Smooth muscle cell (in vitro differentiated cells): ENCODE measurements around the gene PPCS. TPM values are rescaled to one million over a fixed set of nuclear protein-coding genes. Genes with fewer than 3 reads are reported as not detected.

ENCODE experiments used
- DNase-seq: peaks from one replicate; lab custom pipeline; 2025; ENCODE audit not compliant: unreplicated experiment; lab: John Stamatoyannopoulos, UW
- H2AFZ ChIP-seq: fragments of 200-600 bp; sonication (generic); 2 replicates; pipeline ENCODE4 v1.6.0; 2016; ENCODE audit warnings: antibody characterized with exemption, low read depth, mild to moderate bottlenecking
- H3F3A ChIP-seq: fragments of 200-600 bp; sonication (generic); 2 replicates; pipeline ENCODE4 v1.6.0; 2017; ENCODE audit warnings: antibody characterized with exemption, low read depth
- H3K27ac ChIP-seq: fragments of 200-600 bp; sonication (generic); 2 replicates; pipeline ENCODE4 v1.5.1; 2016; ENCODE audit warnings: low read depth, mild to moderate bottlenecking
- H3K27me3 ChIP-seq: fragments of 200-600 bp; sonication (generic); 2 replicates; pipeline ENCODE4 v1.6.1; 2016; ENCODE audit warnings: low read depth, mild to moderate bottlenecking
- H3K36me3 ChIP-seq: fragments of 200-600 bp; sonication (generic); 2 replicates; pipeline ENCODE4 v1.5.1; 2016; ENCODE audit warnings: low read depth
- H3K4me1 ChIP-seq: fragments of 200-600 bp; sonication (generic); 2 replicates; pipeline ENCODE4 v1.5.1; 2016; ENCODE audit warnings: low read depth
- H3K4me2 ChIP-seq: fragments of 200-600 bp; sonication (generic); 2 replicates; pipeline ENCODE4 v1.6.0; 2016; ENCODE audit warnings: mild to moderate bottlenecking
- H3K4me3 ChIP-seq: fragments of 200-600 bp; sonication (generic); 2 replicates; pipeline ENCODE4 v1.5.1; 2016; ENCODE audit warnings: mild to moderate bottlenecking
- H3K79me2 ChIP-seq: fragments of 200-600 bp; sonication (generic); 2 replicates; pipeline ENCODE4 v1.6.0; 2016; ENCODE audit warnings: low read depth, mild to moderate bottlenecking
- H3K9ac ChIP-seq: fragments of 200-600 bp; sonication (generic); 2 replicates; pipeline ENCODE4 v1.6.0; 2016; ENCODE audit warnings: low read depth
- H3K9me3 ChIP-seq: fragments of 200-600 bp; sonication (generic); replicated peaks from 2 replicates; pipeline ENCODE4 v1.5.1; 2016; ENCODE audit warnings: low read depth
- H4K20me1 ChIP-seq: fragments of 200-600 bp; sonication (generic); 2 replicates; pipeline ENCODE4 v1.6.0; 2016; ENCODE audit warnings: low read depth
- CTCF ChIP-seq: fragments of 200-600 bp; sonication (generic); IDR thresholded peaks from 2 replicates; pipeline ENCODE4 v1.5.1; 2017; ENCODE audit warnings: borderline replicate concordance, mild to moderate bottlenecking, antibody characterized with exemption; ENCODE audit not compliant: insufficient read depth, poor library complexity, severe bottlenecking
- WGBS: methylation state at CpG from one replicate; pipeline ENCODE4 v1.1.7; 2016; ENCODE audit warnings: low lambda C conversion rate; 5-methylcytosine and 5-hydroxymethylcytosine counted together
- polyA plus RNA-seq: library from polyadenylated mRNA; unstranded; fragments of >200 nt; fragmentation: Nextera tagmentation; extraction: Ambion mirVana; gene quantifications from 2 replicates; pipeline ENCODE4 v1.2.1, GENCODE V29; 2016
- total RNA-seq: library from RNA; depleted of rRNA; stranded (reverse); fragments of >200 nt; gene quantifications from 2 replicates; pipeline ENCODE4 v1.2.3, GENCODE V29; 2014

The PPCS gene
- total RNA-seq (40.8 and 42.6 TPM in 2 replicates), polyA plus RNA-seq (73.3 and 80.6 TPM in 2 replicates)

GRCh38 chr1:42456010-42456753 lies at the start of gene PPCS, which contains the start of gene ZMYND12:
TSS of gene PPCS (plus strand) at chr1:42456543. CDS start at chr1:42456566, 23 bp downstream.
TSS of gene ZMYND12 (minus strand) at chr1:42456022. CDS start at chr1:42455997, 25 bp downstream.
- peak; percentile 75 for DNase-seq
- no peaks in the 10 kb centered on the region for H3F3A ChIP-seq
- no peaks in the 10 kb centered on the region for H4K20me1 ChIP-seq
- H2AFZ ChIP-seq, result peak within 1 kb of the TSS; percentile 98
- no peaks in the 10 kb centered on the region for H3K36me3 ChIP-seq
- no peaks in the 10 kb centered on the region for H3K79me2 ChIP-seq
- H3K9ac ChIP-seq, result peak within 1 kb of the TSS; percentile 83
- TF ChIP-seq CTCF, result no peak
- H3K4me1 ChIP-seq, result peaks cover 6% of the 10 kb centered on the region
- peak within 1 kb of the TSS; percentile 89 for H3K4me2 ChIP-seq
- no peaks in the 10 kb centered on the region for H3K27me3 ChIP-seq
- 2% methylated on average over 66 of the region's 66 CpGs for WGBS
- peak within 1 kb of the TSS; percentile 74 for H3K27ac ChIP-seq
- no peaks in the 10 kb centered on the region for H3K9me3 ChIP-seq
- H3K4me3 ChIP-seq, result peak within 1 kb of the TSS; percentile 62

DNA sequence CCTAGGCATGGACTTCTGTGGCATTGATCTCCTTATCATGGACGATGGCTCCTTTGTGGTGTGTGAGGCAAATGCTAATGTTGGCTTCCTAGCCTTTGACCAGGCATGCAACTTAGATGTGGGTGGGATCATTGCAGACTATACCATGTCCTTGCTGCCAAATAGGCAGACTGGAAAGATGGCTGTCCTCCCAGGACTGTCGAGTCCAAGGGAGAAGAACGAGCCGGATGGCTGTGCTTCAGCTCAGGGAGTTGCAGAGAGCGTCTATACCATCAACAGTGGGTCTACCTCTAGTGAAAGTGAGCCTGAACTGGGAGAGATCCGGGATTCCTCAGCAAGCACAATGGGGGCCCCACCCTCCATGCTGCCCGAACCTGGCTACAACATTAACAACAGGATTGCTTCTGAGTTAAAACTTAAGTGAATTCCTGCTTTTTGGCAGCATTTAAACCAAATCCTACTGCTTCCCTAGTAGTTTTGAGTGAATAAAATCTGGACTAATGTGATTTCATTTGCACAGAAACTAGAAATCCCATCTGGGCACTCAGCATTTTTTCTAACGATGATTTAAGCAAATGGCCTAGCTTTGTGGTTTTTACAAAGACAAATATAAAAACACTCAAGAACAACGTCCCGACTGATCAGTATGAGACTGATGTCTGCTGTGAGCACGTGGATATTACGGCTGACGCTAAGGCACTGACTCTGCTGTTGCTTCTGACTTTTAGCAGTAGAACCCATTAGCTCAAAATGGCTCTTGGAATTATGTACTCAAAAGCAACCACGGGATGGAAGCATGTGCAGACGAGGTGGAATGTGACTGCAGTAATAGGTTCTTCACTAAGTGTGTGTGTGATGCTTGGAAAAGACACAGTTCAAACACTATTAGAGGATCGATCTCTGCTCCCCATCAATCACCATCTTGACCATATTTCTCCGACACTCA lies 41.5 kb upstream of the PPCS start:
- no peak overlapping the region for H3K27ac ChIP-seq
- H3F3A ChIP-seq, result no peaks in the 10 kb centered on the region
- H2AFZ ChIP-seq, result no peak overlapping the region
- H3K4me3 ChIP-seq, result no peak overlapping the region
- no peak overlapping the region for H3K4me2 ChIP-seq
- no peaks in the 10 kb centered on the region for H3K79me2 ChIP-seq
- WGBS, result 93% methylated on average over 17 of the region's 17 CpGs
- no peaks in the 10 kb centered on the region for H4K20me1 ChIP-seq
- no peak for TF ChIP-seq CTCF
- no peak overlapping the region for H3K9ac ChIP-seq
- H3K9me3 ChIP-seq, result no peaks in the 10 kb centered on the region
- H3K4me1 ChIP-seq, result no peaks in the 10 kb centered on the region
- DNase-seq, result no peak
- H3K36me3 ChIP-seq, result no peaks in the 10 kb centered on the region
- no peaks in the 10 kb centered on the region for H3K27me3 ChIP-seq

GRCh38 chr1:42417166-42417565 lies 39.2 kb upstream of the PPCS start:
- H3K27me3 ChIP-seq, result no peaks in the 10 kb centered on the region
- WGBS, result 77% methylated on average over 3 of the region's 3 CpGs
- H3K79me2 ChIP-seq, result no peaks in the 10 kb centered on the region
- no peak overlapping the region for H3K4me2 ChIP-seq
- H3K9me3 ChIP-seq, result no peaks in the 10 kb centered on the region
- no peak overlapping the region for H3K9ac ChIP-seq
- no peaks in the 10 kb centered on the region for H3F3A ChIP-seq
- no peak overlapping the region for H3K4me3 ChIP-seq
- H2AFZ ChIP-seq, result no peak overlapping the region
- no peak overlapping the region for H3K27ac ChIP-seq
- DNase-seq, result no peak
- no peak for TF ChIP-seq CTCF
- H3K4me1 ChIP-seq, result peaks cover 12% of the 10 kb centered on the region
- H4K20me1 ChIP-seq, result no peaks in the 10 kb centered on the region
- H3K36me3 ChIP-seq, result no peaks in the 10 kb centered on the region
